Fibroblast of lung (primary cell): ENCODE results near the gene LDLRAD3. TPM values are rescaled to one million over a fixed set of nuclear protein-coding genes. Genes with fewer than 3 reads are reported as not detected.
"Not testable (repeated sequence)": the region's sequence is repeated elsewhere in the genome, so short reads cannot be mapped to it uniquely, and the experiment has no call there.

ENCODE experiments used
- DNase-seq, 2 donors: peaks; one replicate each; pipeline versions ENCODE4 v3.0.0 to v3.0.0-alpha.2; 2010; ENCODE audit warnings: low read depth in 2 of 2
- H2AFZ ChIP-seq: 2 replicates; pipeline ENCODE4 v1.5.1; 2012; ENCODE audit warnings: low read length, control low read depth, inconsistent platforms
- H3K27ac ChIP-seq: 2 replicates; pipeline ENCODE4 v1.5.1; 2011; ENCODE audit warnings: low read length, control low read depth; ENCODE audit not compliant: insufficient read depth
- H3K27me3 ChIP-seq: 2 replicates; pipeline ENCODE4 v1.5.1; 2011; ENCODE audit warnings: mild to moderate bottlenecking, low read length; ENCODE audit not compliant: control insufficient read depth, insufficient read depth
- H3K36me3 ChIP-seq: 2 replicates; pipeline ENCODE4 v1.5.1; 2011; ENCODE audit warnings: low read length; ENCODE audit not compliant: control insufficient read depth, insufficient read depth
- H3K4me1 ChIP-seq: 2 replicates; pipeline ENCODE4 v1.5.1; 2011; ENCODE audit warnings: low read length; ENCODE audit not compliant: control insufficient read depth, insufficient read depth; ENCODE audit errors: extremely low read depth
- H3K4me2 ChIP-seq: 2 replicates; pipeline ENCODE4 v1.5.1; 2011; ENCODE audit warnings: low read length, control low read depth; ENCODE audit not compliant: insufficient read depth; ENCODE audit errors: extremely low read depth
- H3K4me3 ChIP-seq, 4 experiments: fragments of 200-600 bp in 1 of 4; sonication (generic) in 1 of 4; replicated peaks in 1 of 4; 2 replicates each; pipeline ENCODE4 v1.5.1; 2011 to 2016; ENCODE audit warnings: low read length in 4 of 4, low read depth in 3 of 4, mild to moderate bottlenecking in 3 of 4, control low read depth in 2 of 4, inconsistent platforms in 1 of 4, mixed read lengths in 1 of 4; ENCODE audit not compliant: insufficient read depth in 1 of 4; ENCODE audit errors: control extremely low read depth in 1 of 4
- H3K79me2 ChIP-seq: 2 replicates; pipeline ENCODE4 v1.5.1; 2012; ENCODE audit warnings: mild to moderate bottlenecking, low read length, inconsistent platforms; ENCODE audit not compliant: control insufficient read depth, insufficient read depth
- H3K9ac ChIP-seq: 2 replicates; pipeline ENCODE4 v1.5.1; 2011; ENCODE audit warnings: mild to moderate bottlenecking, low read length, control low read depth; ENCODE audit not compliant: insufficient read depth
- H3K9me3 ChIP-seq: 2 replicates; pipeline ENCODE4 v1.5.1; 2012; ENCODE audit warnings: low read depth, low read length; ENCODE audit not compliant: control insufficient read depth, insufficient read depth
- H4K20me1 ChIP-seq: 2 replicates; pipeline ENCODE4 v1.5.1; 2011; ENCODE audit warnings: low read length; ENCODE audit not compliant: control insufficient read depth, insufficient read depth; ENCODE audit errors: extremely low read depth
- CTCF ChIP-seq, 2 donors: IDR thresholded peaks in 1 of 2; conservative IDR thresholded peaks in 1 of 2; 1 replicate in 1 of 2; 2 replicates in 1 of 2; pipeline ENCODE4 v1.5.1; 2011 to 2012; ENCODE audit warnings: low read length in 2 of 2, control low read depth in 1 of 2, inconsistent platforms in 1 of 2, low read depth in 1 of 2, mild to moderate bottlenecking in 1 of 2
- EZH2 ChIP-seq: IDR thresholded peaks from 2 replicates; pipeline ENCODE4 v1.5.1; 2012; ENCODE audit warnings: low read length, control low read depth, mild to moderate bottlenecking; ENCODE audit errors: missing control alignments
- polyA plus RNA-seq, 2 donors: library from polyadenylated mRNA; depleted of rRNA in 1 of 2; stranded (reverse) in 1 of 2; unstranded in 1 of 2; fragments of >200 nt; gene quantifications; 2 replicates each; pipeline ENCODE4 v1.2.1, GENCODE V29; 2011 to 2012; ENCODE audit warnings: missing spikeins in 1 of 2
- total RNA-seq: library from RNA; depleted of rRNA; stranded (reverse); fragments of >200 nt; gene quantifications from 2 replicates; pipeline ENCODE4 v1.2.1, GENCODE V29; 2014

The LDLRAD3 gene
- total and polyA plus RNA-seq, 2 donors (not counting 1 experiment from before 2014, with no cell fraction given) = 3.8 to 7.8 TPM

- Histone ChIP-seq H4K20me1 (no peaks in the 10 kb centered on the region), H3K27me3 (no peaks in the 10 kb centered on the region), H3K4me2 (no peak overlapping the region), H3K9me3 (no peaks in the 10 kb centered on the region), H3K36me3 (no peaks in the 10 kb centered on the region), H3K9ac (no peak overlapping the region), H3K4me3 (no peak overlapping the region), H3K4me1 (no peaks in the 10 kb centered on the region), H3K79me2 (no peaks in the 10 kb centered on the region), H3K27ac (no peak overlapping the region), H2AFZ (no peak overlapping the region)
- no peak for DNase-seq
- TF ChIP-seq CTCF (conservative IDR thresholded peaks at IDR 0.05 in 1 of 2, IDR thresholded peaks at IDR 0.05 in 1 of 2; ENCODE audit: low read depth in 1 of 2, low read length in 2 of 2) (peak; percentile 44 to 72), EZH2 (no peak)
Observed at GRCh38 chr11:36041988-36042611, 98.2 kb downstream of the LDLRAD3 start.

- Histone ChIP-seq H3K27ac (no peak overlapping the region), H3K4me2 (no peak overlapping the region), H3K9me3 (no peaks in the 10 kb centered on the region), H3K79me2 (no peaks in the 10 kb centered on the region), H3K4me1 (no peaks in the 10 kb centered on the region), H3K9ac (no peak overlapping the region), H3K36me3 (no peaks in the 10 kb centered on the region), H3K27me3 (no peaks in the 10 kb centered on the region), H3K4me3 (no peak overlapping the region), H2AFZ (no peak overlapping the region), H4K20me1 (no peaks in the 10 kb centered on the region)
- no peak for TF ChIP-seq EZH2
- no peak for TF ChIP-seq CTCF (conservative IDR thresholded peaks at IDR 0.05 in 1 of 2, IDR thresholded peaks at IDR 0.05 in 1 of 2; ENCODE audit: low read depth in 1 of 2, low read length in 2 of 2)
- no peak for DNase-seq
Observed at GRCh38 chr11:36044636-36045035, 100.8 kb downstream of the LDLRAD3 start.

GRCh38 chr11:36045945-36046344 lies 102.1 kb downstream of the LDLRAD3 start:
- H3K4me1 ChIP-seq, H3K4me2 ChIP-seq, H3K9ac ChIP-seq, H3K27ac ChIP-seq, H4K20me1 ChIP-seq, H3K9me3 ChIP-seq, H3K36me3 ChIP-seq, H3K4me3 ChIP-seq, H3K27me3 ChIP-seq, H3K79me2 ChIP-seq, DNase-seq, H2AFZ ChIP-seq: not testable (repeated sequence)
